Measurements from ENCODE around the gene DBP. TPM values are rescaled to one million over a fixed set of nuclear protein-coding genes. Genes with fewer than 3 reads are reported as not detected.
"Not testable (repeated sequence)": the region's sequence is repeated elsewhere in the genome, so short reads cannot be mapped to it uniquely, and the experiment has no call there.

DBP gene
- total RNA-seq, 2 experiments from 2014 or later, result 34.0 to 34.8 TPM

DNA sequence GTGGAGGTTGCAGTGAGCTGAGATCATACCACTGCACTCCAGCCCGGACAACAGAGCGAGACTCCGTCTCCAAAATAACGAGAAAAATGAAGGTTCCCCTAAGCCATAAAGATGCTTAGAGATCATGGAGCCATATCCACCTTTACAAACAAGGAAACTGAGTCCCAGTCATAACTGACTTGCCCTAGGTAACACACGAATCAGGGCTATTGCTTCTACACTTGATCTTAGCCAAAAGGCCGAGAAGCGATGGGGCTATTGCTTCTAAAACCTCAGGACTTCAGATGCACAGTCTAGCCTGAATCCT lies 3.2 kb downstream of the DBP start:
- DNase-seq (no peak), ATAC-seq (ENCODE audit: low read depth) (no peak)
- no peaks in the 10 kb centered on the region for H3K27me3 Mint-ChIP-seq
- peaks cover 4% of the 10 kb centered on the region for H3K9me3 Mint-ChIP-seq
- peak overlapping the region; percentile 83 for H3K4me3 Mint-ChIP-seq
- H3K27ac Mint-ChIP-seq, result peak overlapping the region; percentile 85
- POLR2A ChIA-PET, result interaction anchor here (1.5 to 3.3 kb wide), 5 partner anchors 11 to 79 kb away, joined by 3 to 37 read pairs (median 10); partner anchors contain the start of genes CA11, RPL18 and SPHK2
- H3K36me3 Mint-ChIP-seq, result peaks cover 9% of the 10 kb centered on the region
- H3K4me1 Mint-ChIP-seq, result peaks cover 32% of the 10 kb centered on the region

DNA sequence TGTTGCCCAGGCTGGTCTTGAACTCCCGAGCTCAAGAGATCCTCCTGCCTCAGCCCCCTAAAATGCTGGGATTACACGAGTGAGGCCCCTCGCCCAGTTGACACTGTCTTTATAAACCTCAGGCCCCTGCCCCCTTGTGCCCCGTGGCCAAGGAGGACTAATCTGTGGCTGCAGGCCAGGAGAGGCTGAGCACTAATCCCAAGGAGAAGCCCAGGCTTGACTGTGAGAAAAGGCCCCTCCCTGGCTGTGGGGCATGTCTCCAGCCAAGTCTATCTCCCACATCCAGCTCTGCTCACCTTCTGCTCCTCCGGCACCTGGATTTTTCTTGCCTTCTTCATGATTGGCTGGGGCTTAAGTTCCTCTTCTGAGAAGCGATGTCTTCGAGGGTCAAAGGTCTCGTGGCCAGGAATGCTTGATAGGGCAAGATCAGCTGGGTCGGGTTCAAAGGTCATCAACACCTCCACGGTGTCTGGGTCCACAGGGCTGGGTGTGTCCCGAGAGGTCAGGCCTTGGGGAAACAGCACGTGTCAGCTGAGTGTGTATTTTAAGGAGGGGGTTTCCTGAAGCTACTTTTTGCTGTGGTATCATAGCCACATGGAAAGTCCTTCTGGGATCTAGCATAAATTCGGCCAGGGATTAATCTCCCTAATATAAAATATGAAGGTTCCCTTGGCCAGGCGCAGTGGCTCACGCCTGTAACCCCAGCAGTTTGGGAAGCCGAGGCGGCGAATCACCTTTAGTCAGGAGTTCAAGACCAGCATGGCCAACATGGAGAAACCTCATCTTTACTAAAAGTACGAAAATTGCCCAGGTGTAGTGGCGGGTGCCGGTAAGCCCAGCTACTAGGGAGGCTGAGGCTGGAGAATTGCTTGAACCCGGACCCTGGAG lies 3.8 kb downstream of the DBP start:
- H3K4me1 Mint-ChIP-seq, result peaks cover 26% of the 10 kb centered on the region

DNA sequence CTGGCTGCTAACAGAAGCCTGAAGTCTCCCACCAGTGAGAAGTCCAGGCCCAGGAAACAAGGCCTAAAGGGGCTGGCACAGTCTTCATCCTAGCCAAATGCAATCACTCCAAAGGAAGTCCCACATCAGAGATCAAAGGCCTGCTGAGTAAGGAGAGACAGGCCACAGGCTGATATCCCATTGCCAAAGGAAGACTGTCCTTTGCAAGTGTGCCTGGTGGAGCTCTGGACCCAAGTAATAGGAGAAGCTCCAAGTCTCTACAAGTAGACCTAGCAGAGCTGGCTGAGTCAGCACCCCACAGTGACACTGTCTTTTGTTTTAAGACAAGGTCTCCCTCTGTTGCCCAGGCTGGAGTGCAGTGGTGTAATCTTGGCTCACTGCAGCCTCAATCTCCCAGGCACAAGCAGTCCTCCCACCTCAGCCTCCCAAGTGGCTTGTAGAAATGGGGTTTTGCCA lies 4.5 kb downstream of the DBP start:
- Mint-ChIP-seq H3K9me3 (no peaks in the 10 kb centered on the region), H3K4me1 (peaks cover 21% of the 10 kb centered on the region), H3K36me3 (peaks cover 4% of the 10 kb centered on the region), H3K27ac (peak overlapping the region; percentile 34), H3K4me3 (no peak overlapping the region), H3K27me3 (no peaks in the 10 kb centered on the region)
- ATAC-seq (ENCODE audit: low read depth) (no peak), DNase-seq (no peak)
- POLR2A ChIA-PET, result interaction anchor here (2.7 to 3.3 kb wide), 2 partner anchors 10 to 13 kb away, joined by 23 to 37 read pairs; partner anchors contain the start of genes RPL18 and SPHK2

More for the DNA sequence above, 3.8 kb downstream of the DBP start:
- POLR2A ChIA-PET, result interaction anchor here (1.5 to 3.3 kb wide), 5 partner anchors 10 to 80 kb away, joined by 3 to 37 read pairs (median 10); partner anchors contain the start of genes CA11, RPL18 and SPHK2
- Mint-ChIP-seq H3K36me3 (peaks cover 5% of the 10 kb centered on the region), H3K27me3 (no peaks in the 10 kb centered on the region), H3K27ac (peak overlapping the region; percentile 34), H3K4me3 (peak overlapping the region; percentile 83), H3K9me3 (peaks cover 1% of the 10 kb centered on the region)
- DNase-seq (no peak), ATAC-seq (ENCODE audit: low read depth) (no peak)

DNA sequence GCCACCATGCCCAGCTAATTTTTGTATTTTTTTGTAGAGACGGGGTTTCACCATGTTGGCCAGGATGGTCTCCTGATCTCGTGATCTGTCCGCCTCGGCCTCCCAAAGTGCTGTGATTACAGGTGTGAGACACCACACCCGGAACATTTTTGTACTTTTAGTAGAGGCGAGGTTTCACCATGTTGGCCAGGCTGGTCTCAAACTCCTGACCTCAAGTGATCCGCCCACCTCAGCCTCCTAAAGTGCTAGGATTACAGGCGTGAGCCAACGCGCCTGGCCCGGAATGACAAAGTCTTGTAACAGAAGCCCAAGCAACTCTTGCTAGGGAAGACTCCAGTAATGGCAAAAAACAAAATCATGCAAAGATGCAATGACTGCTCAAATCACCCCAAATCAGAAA lies 4.9 kb downstream of the DBP start:
- H3K36me3 Mint-ChIP-seq; ATAC-seq (ENCODE audit: low read depth); H3K4me3 Mint-ChIP-seq; H3K27me3 Mint-ChIP-seq; H3K9me3 Mint-ChIP-seq; DNase-seq: not testable (repeated sequence)
- Mint-ChIP-seq H3K4me1 (peaks cover 21% of the 10 kb centered on the region), H3K27ac (peak overlapping the region; percentile 34)
- POLR2A ChIA-PET, result interaction anchor here (2.7 to 3.3 kb wide), 2 partner anchors 9 to 12 kb away, joined by 23 to 37 read pairs; partner anchors contain the start of genes RPL18 and SPHK2

DNA sequence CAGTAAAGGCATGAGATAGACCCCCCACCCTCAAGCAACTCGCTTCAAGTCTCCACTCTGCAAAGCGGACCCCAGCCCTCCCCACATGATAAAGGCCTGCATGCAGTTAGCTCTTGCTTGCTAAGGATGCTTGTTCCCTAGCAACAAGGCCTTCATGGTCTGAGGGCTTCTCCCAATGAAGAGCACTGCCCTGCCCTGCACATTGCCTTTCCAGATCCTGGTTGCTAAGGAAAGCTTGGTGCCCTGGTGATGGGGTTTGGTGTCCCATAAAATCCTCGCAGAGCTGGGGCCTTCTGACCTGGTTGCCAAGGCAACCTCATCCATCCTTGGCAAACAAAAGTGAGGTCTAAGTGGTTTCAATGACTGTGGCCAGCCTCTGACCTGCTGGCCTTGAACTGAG lies 6.0 kb downstream of the DBP start:
- peaks cover 25% of the 10 kb centered on the region for H3K4me1 Mint-ChIP-seq
- H3K27me3 Mint-ChIP-seq, result no peaks in the 10 kb centered on the region
- no peak overlapping the region for H3K27ac Mint-ChIP-seq
- peaks cover 4% of the 10 kb centered on the region for H3K36me3 Mint-ChIP-seq
- DNase-seq, result no peak
- POLR2A ChIA-PET, result interaction anchor here (0.7 to 0.9 kb wide), 2 partner anchors 10 to 12 kb away, joined by 3 read pairs; partner anchors contain the start of genes RPL18 and SPHK2
- H3K4me3 Mint-ChIP-seq, result no peak overlapping the region
- no peak for ATAC-seq (ENCODE audit: low read depth)
- no peaks in the 10 kb centered on the region for H3K9me3 Mint-ChIP-seq

DNA sequence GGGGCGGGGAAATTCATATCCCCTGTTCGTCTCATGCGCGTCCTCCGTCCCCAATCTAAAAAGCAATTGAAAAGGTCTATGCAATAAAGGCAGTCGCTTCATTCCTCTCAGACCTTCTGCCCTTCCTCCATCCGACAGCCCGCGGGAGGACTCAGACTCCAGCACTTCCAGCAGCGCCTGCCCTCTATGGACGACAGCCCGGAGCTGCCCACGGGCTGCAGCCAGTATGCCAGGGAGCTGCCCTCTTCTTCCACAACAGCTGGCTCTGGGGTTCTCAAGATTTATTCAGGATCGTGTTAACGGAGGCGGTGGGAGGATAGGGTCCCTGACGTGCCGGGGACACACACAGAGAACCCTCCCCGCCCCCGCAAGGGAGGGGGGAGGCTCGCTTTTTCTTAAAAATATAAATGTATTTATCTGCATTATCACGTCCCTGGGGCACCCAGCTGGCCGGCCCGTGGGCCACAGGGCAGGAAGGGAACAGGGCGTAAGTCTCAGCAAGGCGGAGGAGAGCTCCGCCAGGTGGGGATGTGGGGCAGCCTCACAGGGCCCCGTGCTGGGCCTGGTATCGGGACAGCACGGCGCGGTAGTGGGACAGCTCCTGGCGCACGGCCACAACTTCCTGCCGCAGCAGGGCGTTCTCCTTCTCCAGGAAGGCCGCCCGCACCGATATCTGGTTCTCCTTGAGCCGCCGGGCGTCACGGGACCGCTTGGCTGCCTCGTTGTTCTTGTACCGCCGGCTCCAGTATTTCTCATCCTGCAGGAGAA lies 6.7 kb downstream of the DBP start:
- no peak overlapping the region for H3K4me3 Mint-ChIP-seq
- no peak for DNase-seq
- no peaks in the 10 kb centered on the region for H3K9me3 Mint-ChIP-seq
- H3K27me3 Mint-ChIP-seq, result no peaks in the 10 kb centered on the region
- peaks cover 2% of the 10 kb centered on the region for H3K36me3 Mint-ChIP-seq
- no peak for ATAC-seq (ENCODE audit: low read depth)
- H3K27ac Mint-ChIP-seq, result no peak overlapping the region
- H3K4me1 Mint-ChIP-seq, result peaks cover 26% of the 10 kb centered on the region
- POLR2A ChIA-PET, result interaction anchor here (0.6 to 0.7 kb wide), 2 partner anchors 11 to 15 kb away, joined by 3 read pairs; partner anchors contain the start of genes CA11, RPL18 and SPHK2

DNA sequence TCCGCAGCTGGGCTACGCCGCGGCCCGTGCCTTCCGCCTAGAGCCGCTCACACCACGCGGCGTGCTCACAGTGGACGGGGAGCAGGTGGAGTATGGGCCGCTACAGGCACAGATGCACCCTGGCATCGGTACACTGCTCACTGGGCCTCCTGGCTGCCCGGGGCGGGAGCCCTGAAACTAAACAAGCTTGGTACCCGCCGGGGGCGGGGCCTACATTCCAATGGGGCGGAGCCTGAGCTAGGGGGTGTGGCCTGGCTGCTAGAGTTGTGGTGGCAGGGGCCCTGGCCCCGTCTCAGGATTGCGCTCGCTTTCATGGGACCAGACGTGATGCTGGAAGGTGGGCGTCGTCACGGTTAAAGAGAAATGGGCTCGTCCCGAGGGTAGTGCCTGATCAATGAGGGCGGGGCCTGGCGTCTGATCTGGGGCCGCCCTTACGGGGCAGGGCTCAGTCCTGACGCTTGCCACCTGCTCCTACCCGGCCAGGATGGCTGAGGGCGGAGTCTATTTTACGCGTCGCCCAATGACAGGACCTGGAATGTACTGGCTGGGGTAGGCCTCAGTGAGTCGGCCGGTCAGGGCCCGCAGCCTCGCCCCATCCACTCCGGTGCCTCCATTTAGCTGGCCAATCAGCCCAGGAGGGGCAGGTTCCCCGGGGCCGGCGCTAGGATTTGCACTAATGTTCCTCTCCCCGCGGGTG lies 7.4 kb downstream of the DBP start:
- POLR2A ChIA-PET, result interaction anchor here (0.9 kb wide), 1 partner anchor 11 kb away, joined by 4 read pairs; the partner anchor contains the start of genes RPL18 and SPHK2
- H3K4me1 Mint-ChIP-seq, result peaks cover 25% of the 10 kb centered on the region

DNA sequence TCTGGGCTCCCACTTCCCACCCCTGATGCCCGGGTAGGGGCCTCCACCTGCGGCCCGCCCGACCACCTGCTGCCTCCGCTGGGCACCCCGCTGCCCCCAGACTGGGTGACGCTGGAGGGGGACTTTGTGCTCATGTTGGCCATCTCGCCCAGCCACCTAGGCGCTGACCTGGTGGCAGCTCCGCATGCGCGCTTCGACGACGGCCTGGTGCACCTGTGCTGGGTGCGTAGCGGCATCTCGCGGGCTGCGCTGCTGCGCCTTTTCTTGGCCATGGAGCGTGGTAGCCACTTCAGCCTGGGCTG lies 7.9 kb downstream of the DBP start:
- peaks cover 2% of the 10 kb centered on the region for H3K36me3 Mint-ChIP-seq
- DNase-seq, result no peak
- ATAC-seq (ENCODE audit: low read depth), result no peak
- POLR2A ChIA-PET, result interaction anchor here (0.9 to 1.0 kb wide), 2 partner anchors 10 to 12 kb away, joined by 3 to 4 read pairs; partner anchors contain the start of genes RPL18 and SPHK2
- no peaks in the 10 kb centered on the region for H3K27me3 Mint-ChIP-seq
- H3K27ac Mint-ChIP-seq, result no peak overlapping the region
- no peak overlapping the region for H3K4me3 Mint-ChIP-seq
- peaks cover 26% of the 10 kb centered on the region for H3K4me1 Mint-ChIP-seq
- H3K9me3 Mint-ChIP-seq, result no peaks in the 10 kb centered on the region

More for the DNA sequence above, 7.4 kb downstream of the DBP start:
- H3K36me3 Mint-ChIP-seq, result peaks cover 2% of the 10 kb centered on the region
- H3K27me3 Mint-ChIP-seq, result no peaks in the 10 kb centered on the region
- ATAC-seq (ENCODE audit: low read depth), result no peak
- H3K27ac Mint-ChIP-seq, result no peak overlapping the region
- no peak for DNase-seq
- H3K9me3 Mint-ChIP-seq, result no peaks in the 10 kb centered on the region
- H3K4me3 Mint-ChIP-seq, result no peak overlapping the region

DNA sequence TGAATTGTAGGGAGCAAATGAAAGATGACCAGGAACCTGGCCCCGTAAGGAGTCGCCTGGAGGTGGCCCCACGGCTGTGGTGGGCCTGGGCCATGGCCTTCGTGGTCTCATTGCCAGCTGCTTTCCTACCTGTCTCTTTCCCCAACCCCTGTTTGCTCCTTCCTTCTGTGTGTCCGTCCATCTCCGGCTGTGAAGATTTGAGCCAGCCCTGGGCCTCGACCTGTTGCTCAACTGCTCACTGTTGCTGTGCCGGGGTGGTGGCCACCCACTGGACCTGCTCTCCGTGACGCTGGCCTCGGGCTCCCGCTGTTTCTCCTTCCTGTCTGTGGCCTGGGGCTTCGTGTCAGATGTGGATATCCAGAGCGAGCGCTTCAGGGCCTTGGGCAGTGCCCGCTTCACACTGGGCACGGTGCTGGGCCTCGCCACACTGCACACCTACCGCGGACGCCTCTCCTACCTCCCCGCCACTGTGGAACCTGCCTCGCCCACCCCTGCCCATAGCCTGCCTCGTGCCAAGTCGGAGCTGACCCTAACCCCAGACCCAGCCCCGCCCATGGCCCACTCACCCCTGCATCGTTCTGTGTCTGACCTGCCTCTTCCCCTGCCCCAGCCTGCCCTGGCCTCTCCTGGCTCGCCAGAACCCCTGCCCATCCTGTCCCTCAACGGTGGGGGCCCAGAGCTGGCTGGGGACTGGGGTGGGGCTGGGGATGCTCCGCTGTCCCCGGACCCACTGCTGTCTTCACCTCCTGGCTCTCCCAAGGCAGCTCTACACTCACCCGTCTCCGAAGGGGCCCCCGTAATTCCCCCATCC lies 8.5 kb downstream of the DBP start:
- POLR2A ChIA-PET, result interaction anchor here (1.0 to 1.7 kb wide), 3 partner anchors 10 to 13 kb away, joined by 3 to 9 read pairs (median 3); partner anchors contain the start of genes RPL18 and SPHK2
- Mint-ChIP-seq H3K27me3 (no peaks in the 10 kb centered on the region), H3K36me3 (peaks cover 4% of the 10 kb centered on the region), H3K4me1 (peaks cover 26% of the 10 kb centered on the region), H3K4me3 (no peak overlapping the region), H3K27ac (peak overlapping the region; percentile 73), H3K9me3 (no peaks in the 10 kb centered on the region)
- DNase-seq, result no peak
- ATAC-seq (ENCODE audit: low read depth), result no peak

DNA sequence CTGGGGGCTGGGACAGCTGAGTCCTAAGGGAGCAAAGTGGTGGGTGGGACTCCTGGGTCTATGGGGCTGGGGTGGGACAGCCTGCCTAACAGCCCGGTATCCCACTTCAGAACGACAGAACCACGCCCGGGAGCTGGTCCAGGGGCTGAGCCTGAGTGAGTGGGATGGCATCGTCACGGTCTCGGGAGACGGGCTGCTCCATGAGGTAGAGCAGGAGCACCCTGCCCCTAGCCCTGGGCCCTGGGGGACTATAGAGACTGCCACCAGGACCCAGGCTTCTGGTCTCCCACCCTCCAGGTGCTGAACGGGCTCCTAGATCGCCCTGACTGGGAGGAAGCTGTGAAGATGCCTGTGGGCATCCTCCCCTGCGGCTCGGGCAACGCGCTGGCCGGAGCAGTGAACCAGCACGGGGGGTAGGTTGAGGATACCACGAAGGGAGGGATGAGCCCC lies 9.3 kb downstream of the DBP start:
- Mint-ChIP-seq H3K27ac (no peak overlapping the region), H3K4me1 (peaks cover 31% of the 10 kb centered on the region)
- POLR2A ChIA-PET, result interaction anchor here (1.0 to 1.7 kb wide), 3 partner anchors 9 to 11 kb away, joined by 3 to 9 read pairs (median 4); partner anchors contain the start of genes RPL18 and SPHK2

DNA sequence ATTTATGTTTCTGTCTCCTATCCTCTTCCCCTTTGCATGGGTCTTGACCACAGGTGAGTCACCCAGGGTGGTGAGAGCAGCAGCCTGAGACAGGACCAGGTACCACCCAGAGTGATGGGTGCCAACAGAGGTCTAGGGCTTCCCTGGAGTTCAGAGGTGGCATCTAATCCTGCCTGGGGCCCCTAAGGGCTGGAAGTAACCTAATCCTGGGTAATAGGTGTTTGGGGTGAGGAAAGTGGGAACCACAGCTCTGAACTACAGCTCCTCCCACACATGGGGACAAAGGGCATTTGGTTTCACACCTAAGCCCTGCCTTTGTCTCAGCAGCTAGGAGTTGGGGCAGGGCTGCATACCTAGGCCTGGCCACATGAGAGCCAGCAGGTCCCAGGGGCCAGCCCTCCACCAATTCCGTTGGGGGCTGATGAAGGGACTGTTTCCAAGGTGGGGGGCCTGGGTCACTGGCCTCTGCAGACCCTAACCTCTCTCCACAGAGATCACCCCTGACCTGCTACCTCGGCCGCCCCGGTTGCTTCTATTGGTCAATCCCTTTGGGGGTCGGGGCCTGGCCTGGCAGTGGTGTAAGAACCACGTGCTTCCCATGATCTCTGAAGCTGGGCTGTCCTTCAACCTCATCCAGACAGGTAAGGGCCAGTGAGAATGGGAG lies 9.8 kb downstream of the DBP start:
- POLR2A ChIA-PET, result interaction anchor here (0.7 to 1.7 kb wide), 4 partner anchors 8 to 14 kb away, joined by 3 to 9 read pairs (median 6); partner anchors contain the start of genes RPL18 and SPHK2
- H3K4me3 Mint-ChIP-seq, result no peak overlapping the region

More for the DNA sequence above, 9.3 kb downstream of the DBP start:
- Mint-ChIP-seq H3K36me3 (peaks cover 8% of the 10 kb centered on the region), H3K27me3 (no peaks in the 10 kb centered on the region), H3K9me3 (no peaks in the 10 kb centered on the region), H3K4me3 (no peak overlapping the region)
- DNase-seq, result no peak
- ATAC-seq (ENCODE audit: low read depth), result no peak

More for the DNA sequence above, 9.8 kb downstream of the DBP start:
- Mint-ChIP-seq H3K4me1 (peaks cover 33% of the 10 kb centered on the region), H3K27ac (peak overlapping the region; percentile 43), H3K27me3 (no peaks in the 10 kb centered on the region), H3K36me3 (peaks cover 9% of the 10 kb centered on the region), H3K9me3 (no peaks in the 10 kb centered on the region)
- no peak for DNase-seq
- no peak for ATAC-seq (ENCODE audit: low read depth)

All from activated naive CD8-positive, alpha-beta T cell treated with anti-CD3 and anti-CD28 coated beads, Interleukin-2, amount 10 ng/mL, durations not matched to agents 7 days and 5 days (primary cell).